Dermis lymphatic vessel endothelial cell (primary cell): Measurements from ENCODE around the gene AMMECR1. TPM values are rescaled to one million over a fixed set of nuclear protein-coding genes. Genes with fewer than 3 reads are reported as not detected.

ENCODE experiments used
- total RNA-seq: library from RNA; depleted of rRNA; stranded (reverse); fragments of >200 nt; gene quantifications from 2 replicates; pipeline ENCODE4 v1.2.1, GENCODE V29; 2014

AMMECR1 gene
- 4.9 and 6.4 TPM in 2 replicates for total RNA-seq

GRCh38 chrX:110317820-110318663, at the start of gene AMMECR1:
Gene AMMECR1 (minus strand): TSS chrX:110318085. CDS start chrX:110318071, 14 bp downstream.

GRCh38 chrX:110358548-110358947, 40.7 kb upstream of the AMMECR1 start, which contains the start of gene RTL9:
Gene RTL9 (plus strand): TSS chrX:110358848. CDS start chrX:110450618, 91,770 bp downstream.

Other genes starting within 250 kb of the AMMECR1 start
- under 0.01 TPM in 1 of 2 replicates, not detected in the other for gene RTL9, start 40.8 kb upstream of the AMMECR1 start, total RNA-seq